ENCODE measurements around the gene NAGA. TPM values are rescaled to one million over a fixed set of nuclear protein-coding genes. Genes with fewer than 3 reads are reported as not detected.
"Not testable (repeated sequence)": the region's sequence is repeated elsewhere in the genome, so short reads cannot be mapped to it uniquely, and the experiment has no call there.

The NAGA gene
- total RNA-seq (10 to 100 TPM in 7 of 10 donors, 1 to 10 TPM in 3; 7.3 to 34.8 (median 12.3) TPM), polyA plus RNA-seq (10 to 100 TPM in 1 of 2 donors, 1 to 10 TPM in 1; 6.6 to 13.0 TPM)
- long read RNA-seq, donor 1, transcript NAGA-201 (9 exons, 3,694 nt), result major isoform, 15 of 27 reads
- long read RNA-seq, donor 1, partial matches to known transcripts, result 6 of 27 reads
- long read RNA-seq, donor 1, other reads (novel, unspliced or antisense), result 2 of 27 reads
- long read RNA-seq, donor 2, transcript NAGA-202 (10 exons, 1,869 nt), result minor isoform, 5 of 35 reads
- long read RNA-seq, donor 2, transcript NAGA-201 (9 exons, 3,694 nt), result major isoform, 18 of 35 reads
- long read RNA-seq, donor 2, partial matches to known transcripts, result 6 of 35 reads
- long read RNA-seq, donor 2, other reads (novel, unspliced or antisense), result 2 of 35 reads
- long read RNA-seq, donor 3, transcript NAGA-201 (9 exons, 3,694 nt), result major isoform, 18 of 51 reads
- long read RNA-seq, donor 3, transcript NAGA-202 (10 exons, 1,869 nt), result minor isoform, 7 of 51 reads
- long read RNA-seq, donor 3, transcript NAGA-203 (10 exons, 1,856 nt), result minor isoform, 9 of 51 reads
- long read RNA-seq, donor 3, partial matches to known transcripts, result 14 of 51 reads
- long read RNA-seq, donor 3, other reads (novel, unspliced or antisense), result 3 of 51 reads

GRCh38 chr22:42070517-42071422 lies at the start of gene NAGA:
Gene NAGA (minus strand): TSS chr22:42070812. CDS start chr22:42070297, 515 bp downstream.
- intact Hi-C loops (cut with DNase I), result loop anchor here in 4 of 10 donors (1.0 to 10.0 kb wide), 4 partner anchors 20 to 482 kb away; partner anchors contain the start of genes SREBF2 (in 2 of the 4), MEI1 (in 1 of the 4), NDUFA6 (in 1 of the 4) and SERHL2 (in 1 of the 4)
- DNase-seq, result peak; percentile 95 to 97
- ATAC-seq, result peak; percentile 94 to 98 (median 97)

GRCh38 chr22:42116848-42117424 lies 46.3 kb upstream of the NAGA start:
- Histone ChIP-seq H3K9me3 (peaks cover 0 to 23% (median 13%) of the 10 kb centered on the region in 11 donors), H3K4me3 (no peak overlapping the region), H3K27me3 (no peaks in the 10 kb centered on the region), H3K27ac (no peak overlapping the region), H3K4me1 (peaks cover 0 to 12% (median 0%) of the 10 kb centered on the region in 9 donors), H3K36me3 (peaks cover 0 to 8% (median 0%) of the 10 kb centered on the region in 9 donors)
- intact Hi-C loops (cut with DNase I), result loop anchor here in 2 of 10 donors (5.0 to 10.0 kb wide), 2 partner anchors 150 to 152 kb away; partner anchors contain the start of gene SEPTIN3 (in 2 of the 2)
- ATAC-seq (no peak), DNase-seq (no peak)
- 90 to 91% methylated on average over 4 of the region's 4 CpGs for WGBS, 2 donors
- TF ChIP-seq CTCF (IDR thresholded peaks at IDR 0.05), result no peak

More at GRCh38 chr22:42070517-42071422, at the start of gene NAGA:
- H3K4me3 ChIP-seq, result peak within 1 kb of the TSS; percentile 38 to 87 (median 62)
- no peaks in the 10 kb centered on the region for H3K27me3 ChIP-seq
- WGBS, 2 donors, result 1% methylated on average over 56 of the region's 56 CpGs
- H3K4me1 ChIP-seq, result peaks cover 9 to 60% (median 35%) of the 10 kb centered on the region in 9 donors
- no peak for TF ChIP-seq CTCF (IDR thresholded peaks at IDR 0.05)
- peaks cover 0 to 29% (median 4%) of the 10 kb centered on the region in 9 donors for H3K36me3 ChIP-seq
- H3K27ac ChIP-seq, result peak within 1 kb of the TSS; percentile 57 to 96 (median 86)
- H3K9me3 ChIP-seq, result no peaks in the 10 kb centered on the region

GRCh38 chr22:42115420-42115830 lies 44.8 kb upstream of the NAGA start:
- H3K27me3 ChIP-seq, ATAC-seq, H3K27ac ChIP-seq, H3K4me3 ChIP-seq, DNase-seq, H3K36me3 ChIP-seq, H3K4me1 ChIP-seq: not testable (repeated sequence)
- intact Hi-C loops (cut with DNase I), result loop anchor here in 2 of 10 donors (5.0 to 10.0 kb wide), 2 partner anchors 148 to 151 kb away; partner anchors contain the start of gene SEPTIN3 (in 2 of the 2)
- 96 to 97% methylated on average over 6 of the region's 6 CpGs for WGBS, 2 donors
- H3K9me3 ChIP-seq, result peaks cover 0 to 23% (median 13%) of the 10 kb centered on the region in 11 donors

- Histone ChIP-seq H3K27ac (no peak overlapping the region), H3K4me3 (no peak overlapping the region), H3K36me3 (peaks cover 0 to 8% (median 0%) of the 10 kb centered on the region in 9 donors), H3K9me3 (peaks cover 0 to 23% (median 13%) of the 10 kb centered on the region in 11 donors), H3K4me1 (no peaks in the 10 kb centered on the region), H3K27me3 (no peaks in the 10 kb centered on the region)
- 91 to 98% methylated on average over 7 of the region's 7 CpGs for WGBS, 2 donors
- TF ChIP-seq CTCF (IDR thresholded peaks at IDR 0.05), result peak in 5 of 9 donors; percentile 20 to 41 (median 26)
- intact Hi-C loops (cut with DNase I), result loop anchor here in 5 of 10 donors (5.0 to 10.0 kb wide), 2 partner anchors 147 to 150 kb away; partner anchors contain the start of gene SEPTIN3 (in 5 of the 5)
- ATAC-seq (no peak), DNase-seq (no peak)
These were observed 44.1 kb upstream of the NAGA start for GRCh38 chr22:42114721-42115120.

Measured in heart right ventricle (tissue), 16 donors.